GM21515 (cell line): ENCODE data around the gene MT4.

Experiments
- ATAC-seq: cut with Tn5 transposase; IDR thresholded peaks from one replicate; pipeline ENCODE4 v1.9.1; 2021; ENCODE audit not compliant: unreplicated experiment

Gene MT4

GRCh38 chr16:56564793-56565477, at the start of gene MT4:
TSS of gene MT4 (plus strand) at chr16:56565073. CDS start at chr16:56565129, 56 bp downstream.
- no peak for ATAC-seq

DNA sequence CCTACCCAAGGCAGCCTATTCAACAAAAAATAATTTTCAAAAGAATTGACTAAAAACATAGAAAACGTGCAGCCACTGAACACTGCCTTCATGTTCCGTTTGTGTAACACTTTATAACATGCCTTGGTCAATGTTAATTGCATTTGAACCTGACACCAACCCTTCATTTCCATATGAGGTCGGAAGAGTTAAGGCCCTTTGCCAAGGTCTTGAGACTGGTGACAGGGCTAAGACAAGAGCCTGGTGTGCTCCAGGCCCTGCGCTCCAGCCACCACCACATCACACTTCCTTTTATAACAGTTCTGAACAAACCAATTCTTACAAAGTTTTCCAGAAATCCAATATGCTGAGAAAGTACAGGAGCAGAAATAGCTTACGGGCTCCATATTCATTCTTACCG, 49.2 kb upstream of the MT4 start:
- ATAC-seq = no peak

DNA sequence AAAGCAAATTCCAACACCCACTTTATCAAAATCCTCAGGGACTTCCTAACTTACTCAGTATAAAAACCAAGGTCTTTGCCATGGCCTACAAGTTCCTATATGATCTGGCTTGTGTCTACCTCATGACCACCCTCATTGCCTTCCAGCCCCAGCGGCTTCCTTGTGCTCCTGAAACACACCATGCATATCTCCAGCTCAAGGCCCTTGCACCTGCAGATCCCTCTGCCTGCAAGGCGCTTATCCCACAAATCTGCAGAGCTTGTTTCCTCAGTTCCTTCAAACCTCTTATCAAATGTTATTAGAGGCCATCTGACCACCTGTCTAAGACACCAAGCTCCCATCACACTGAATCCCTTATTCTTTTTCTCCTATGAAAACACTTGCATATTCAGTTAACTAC, 47.7 kb upstream of the MT4 start:
- ATAC-seq = no peak

DNA sequence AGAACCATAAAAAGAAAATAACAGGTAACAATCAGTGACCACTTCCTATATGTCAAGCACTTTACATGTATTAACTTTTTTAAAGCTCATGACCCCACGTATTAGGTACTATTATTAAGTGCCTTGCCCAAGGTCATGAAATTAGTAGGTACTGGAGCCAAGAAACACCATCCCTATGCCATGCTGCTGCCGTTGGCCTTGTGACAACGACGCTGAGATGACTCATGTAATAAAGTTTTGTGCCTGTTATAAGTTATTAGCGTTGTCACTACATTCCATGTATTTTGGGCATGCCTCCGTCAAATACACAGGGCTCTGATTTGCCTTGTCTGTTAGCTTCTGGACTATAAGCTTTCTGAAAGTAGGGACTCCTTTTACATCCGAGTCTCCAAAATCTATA, 46.4 kb upstream of the MT4 start:
- no peak for ATAC-seq

GRCh38 chr16:56519459-56520250, 45.2 kb upstream of the MT4 start, which contains the start of gene BBS2:
TSS of gene BBS2 (minus strand) at chr16:56520024. CDS start at chr16:56519862, 162 bp downstream.
- peak; percentile 86 for ATAC-seq

- ATAC-seq = no peak
Observed at GRCh38 chr16:56520251-56520577, 44.7 kb upstream of the MT4 start.

DNA sequence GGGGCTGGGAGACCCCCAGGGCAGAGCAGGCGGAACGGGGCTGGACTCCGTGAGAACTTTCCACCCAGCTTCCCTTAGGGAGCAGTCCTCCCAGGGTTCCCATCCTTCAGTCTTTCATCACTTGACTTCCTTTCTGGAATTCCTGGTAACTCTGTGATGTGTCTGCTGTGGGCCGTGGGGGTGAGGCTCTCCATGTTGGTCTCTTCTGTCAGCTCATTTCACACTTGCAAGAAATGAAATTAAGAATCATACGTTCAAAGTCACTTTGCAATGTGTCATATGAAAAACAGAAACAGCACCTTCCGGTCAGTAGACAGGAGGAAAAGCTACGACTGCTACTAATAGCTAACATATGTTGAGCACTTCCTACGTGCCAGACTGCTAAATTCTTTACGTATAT, 39.6 kb upstream of the MT4 start:
- no peak for ATAC-seq

DNA sequence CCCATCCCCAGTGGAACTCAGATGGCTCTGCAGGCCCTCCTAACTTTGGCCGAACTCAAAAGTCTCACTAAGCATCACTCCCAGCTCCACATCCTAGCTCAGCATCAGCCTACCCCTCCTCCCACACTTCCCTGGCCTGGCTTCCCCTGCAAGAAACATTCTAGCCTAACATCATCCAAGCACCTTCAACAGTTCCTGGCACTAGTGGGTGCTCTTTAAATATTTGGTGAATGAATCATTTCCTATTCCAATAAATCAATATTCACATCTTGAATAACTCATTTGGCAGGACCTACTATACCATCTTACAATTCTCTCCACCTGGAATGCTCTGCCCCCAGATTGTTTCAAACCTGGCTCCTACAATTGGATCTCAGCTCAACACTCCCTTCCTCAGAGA, 34.0 kb upstream of the MT4 start:
- ATAC-seq = no peak

DNA sequence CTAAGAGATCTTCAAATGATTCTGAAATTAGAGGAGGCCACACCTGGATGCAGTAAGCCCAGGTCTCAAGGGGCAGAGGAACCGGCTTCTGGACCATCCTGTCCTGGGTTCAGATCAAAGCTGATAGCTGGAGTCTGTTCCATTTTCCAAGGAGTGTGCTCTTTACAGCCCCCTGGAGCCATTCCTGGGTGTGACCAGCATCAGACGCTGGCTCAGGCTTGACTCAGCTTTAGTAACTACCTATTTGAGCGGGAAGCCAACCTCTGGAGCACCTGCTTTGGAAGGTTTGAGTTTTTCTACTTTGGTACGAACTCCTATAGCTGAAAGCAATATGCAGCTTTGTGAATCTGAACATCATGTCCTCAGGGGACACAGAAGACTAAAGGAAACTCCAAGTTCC, 32.2 kb upstream of the MT4 start:
- ATAC-seq = no peak

GRCh38 chr16:56534847-56535383, 30.0 kb upstream of the MT4 start:
- ATAC-seq = no peak

GRCh38 chr16:56538331-56538730, 26.5 kb upstream of the MT4 start:
- ATAC-seq = no peak

DNA sequence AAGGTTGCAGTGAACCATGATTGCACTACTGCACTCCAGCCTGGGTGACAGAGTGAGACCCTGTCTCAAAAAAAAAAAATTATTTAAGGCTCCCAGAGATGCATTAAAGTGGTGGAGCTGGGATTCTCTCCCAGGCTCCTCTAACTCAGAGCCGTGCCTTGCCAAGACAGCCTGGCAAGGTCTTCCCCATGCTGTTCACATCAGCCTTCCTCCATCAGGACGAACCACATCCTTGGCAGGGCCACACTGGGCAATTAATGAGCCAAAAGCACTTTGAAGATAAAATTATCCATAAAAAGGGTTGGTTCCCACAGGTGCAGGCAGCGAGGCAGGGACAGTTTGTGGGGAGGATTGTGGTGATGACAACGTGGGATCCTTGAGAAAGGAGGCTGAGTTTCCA, 25.2 kb upstream of the MT4 start:
- no peak for ATAC-seq

GRCh38 chr16:56542039-56542438, 22.8 kb upstream of the MT4 start:
- ATAC-seq = no peak

GRCh38 chr16:56547120-56547948, 17.5 kb upstream of the MT4 start:
- ATAC-seq = no peak

GRCh38 chr16:56547949-56548567, 16.8 kb upstream of the MT4 start:
- ATAC-seq = no peak

DNA sequence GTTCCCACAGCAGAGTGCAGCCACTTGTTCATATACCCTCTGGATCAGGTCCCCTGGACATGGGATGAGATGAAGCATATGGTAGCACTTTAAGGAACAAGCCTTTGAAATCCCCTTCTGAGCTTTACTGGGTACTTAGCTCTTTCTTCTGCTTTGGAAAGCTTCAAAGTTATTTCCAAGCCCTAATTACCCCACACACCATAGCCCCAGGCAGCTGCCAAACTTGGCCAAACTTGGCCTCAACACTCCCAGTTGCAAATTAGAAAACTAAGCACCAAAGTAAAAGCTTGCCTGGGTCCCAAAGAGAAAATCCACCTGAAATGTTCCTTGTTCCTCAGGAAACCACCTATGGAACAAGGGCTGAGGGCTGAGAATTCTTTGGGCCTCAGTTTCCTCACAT, 15.7 kb upstream of the MT4 start:
- ATAC-seq = no peak

GRCh38 chr16:56549744-56550385, 15.0 kb upstream of the MT4 start:
- no peak for ATAC-seq

DNA sequence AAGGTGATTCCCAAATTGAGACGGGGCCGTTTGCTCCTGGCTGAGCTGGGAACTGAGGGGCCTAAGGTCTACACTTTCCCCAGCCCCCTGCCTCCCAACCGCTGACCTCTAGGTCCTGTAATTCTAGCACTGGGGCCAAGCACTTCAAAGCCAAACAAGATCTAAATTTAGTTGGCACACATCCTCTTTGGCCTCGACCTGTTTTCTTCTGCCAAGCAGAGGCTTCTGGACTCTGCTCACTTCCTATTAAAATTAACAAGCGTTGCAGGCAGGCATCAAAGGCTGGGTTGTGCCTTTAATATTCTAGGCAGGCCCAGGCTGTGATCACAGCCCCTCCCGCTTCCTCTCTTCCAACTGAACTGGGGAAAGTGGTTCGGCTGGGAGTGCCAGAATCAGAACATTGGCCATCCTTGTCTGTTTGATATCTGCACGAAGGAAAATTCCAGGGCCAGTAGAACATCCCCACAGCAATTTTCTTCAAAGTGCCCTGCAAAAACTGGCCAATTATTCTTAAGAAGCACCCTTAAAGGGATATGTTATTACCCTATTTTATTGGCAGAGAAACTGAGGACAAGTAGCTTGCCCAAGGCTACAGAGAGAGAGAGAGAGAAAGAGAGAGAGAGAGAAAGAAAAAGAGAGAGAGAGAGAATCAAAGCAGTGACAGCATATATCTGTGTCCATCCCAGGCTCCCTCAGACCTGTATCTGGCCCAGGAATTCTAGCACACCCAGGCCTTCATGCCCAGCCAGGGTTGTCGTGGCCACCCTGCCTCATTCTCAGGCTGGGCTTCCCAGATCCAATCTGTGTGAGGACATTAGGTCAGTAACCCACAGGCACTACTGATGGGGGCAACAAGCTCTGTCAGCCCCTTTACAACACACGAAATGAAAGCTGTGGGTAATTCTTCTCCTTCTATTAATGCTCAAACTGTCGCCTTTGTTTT, 12.8 kb upstream of the MT4 start:
- no peak for ATAC-seq

DNA sequence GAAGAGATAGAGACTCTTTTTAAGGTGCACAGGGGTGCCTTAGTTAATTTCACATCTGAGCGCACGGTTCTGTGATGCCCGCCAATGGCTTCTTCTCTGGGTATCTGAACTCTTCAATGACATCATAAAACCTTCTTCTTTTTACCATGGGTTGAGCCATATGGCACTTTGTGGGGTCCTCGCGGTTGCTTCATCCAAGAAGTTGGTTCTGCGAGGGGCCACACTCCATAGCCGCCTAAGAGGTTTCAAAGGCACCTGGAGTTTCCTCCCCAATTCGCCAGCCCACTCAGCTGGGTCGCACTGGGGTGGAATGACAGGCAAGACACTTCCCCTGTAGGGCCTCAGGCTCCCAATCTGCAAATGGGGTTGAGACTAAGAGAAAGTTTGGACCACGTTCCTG, 10.4 kb upstream of the MT4 start:
- no peak for ATAC-seq
